BLaER1 (cell line): ENCODE data around the gene L2HGDH.
"Not testable (repeated sequence)": the region's sequence is repeated elsewhere in the genome, so short reads cannot be mapped to it uniquely, and the experiment has no call there.

Experiments
- H3K27ac ChIP-seq: shearing (Covaris generic); formaldehyde crosslinking; 2 replicates; pipeline ENCODE4 v1.8.1; 2022
- H3K27me3 ChIP-seq: shearing (Covaris generic); formaldehyde crosslinking; 2 replicates; pipeline ENCODE4 v1.8.1; 2022
- H3K36me3 ChIP-seq: shearing (Covaris generic); formaldehyde crosslinking; 2 replicates; pipeline ENCODE4 v1.8.1; 2022
- H3K4me1 ChIP-seq: shearing (Covaris generic); formaldehyde crosslinking; 2 replicates; pipeline ENCODE4 v1.8.1; 2022
- H3K4me2 ChIP-seq: shearing (Covaris generic); formaldehyde crosslinking; 2 replicates; pipeline ENCODE4 v1.8.1; 2022
- H3K4me3 ChIP-seq: shearing (Covaris generic); formaldehyde crosslinking; 2 replicates; pipeline ENCODE4 v1.8.1; 2022
- H3K9ac ChIP-seq: shearing (Covaris generic); formaldehyde crosslinking; 2 replicates; pipeline ENCODE4 v1.8.1; 2022
- H3K9me3 ChIP-seq: shearing (Covaris generic); formaldehyde crosslinking; 2 replicates; pipeline ENCODE4 v1.8.1; 2022
- H4K20me1 ChIP-seq: shearing (Covaris generic); formaldehyde crosslinking; 2 replicates; pipeline ENCODE4 v1.8.1; 2022
- Cebpa-rat ChIP-seq: shearing (Covaris generic); IDR thresholded peaks from 2 replicates; pipeline ENCODE4 v1.8.1; 2022

The L2HGDH gene

GRCh38 chr14:50311972-50312733 lies at the start of gene L2HGDH, which contains the start of gene DMAC2L:
L2HGDH (minus strand) TSS chr14:50312229; CDS start chr14:50312150, 79 bp downstream.
DMAC2L (plus strand) TSS chr14:50312324; CDS start chr14:50321488, 9,164 bp downstream.
- peak within 1 kb of the TSS; percentile 84 for H3K27ac ChIP-seq
- H3K36me3 ChIP-seq = peaks cover 10% of the 10 kb centered on the region
- no peak for TF ChIP-seq Cebpa-rat
- no peaks in the 10 kb centered on the region for H3K27me3 ChIP-seq
- no peaks in the 10 kb centered on the region for H4K20me1 ChIP-seq
- H3K9ac ChIP-seq = peak within 1 kb of the TSS; percentile 80
- H3K4me2 ChIP-seq = peak within 1 kb of the TSS; percentile 95
- H3K4me3 ChIP-seq = peak within 1 kb of the TSS; percentile 84
- H3K4me1 ChIP-seq = peaks cover 21% of the 10 kb centered on the region
- H3K9me3 ChIP-seq = peaks cover 20% of the 10 kb centered on the region

GRCh38 chr14:50360851-50361250 lies 48.8 kb upstream of the L2HGDH start:
- no peaks in the 10 kb centered on the region for H4K20me1 ChIP-seq
- no peaks in the 10 kb centered on the region for H3K36me3 ChIP-seq
- H3K4me2 ChIP-seq = no peak overlapping the region
- H3K9me3 ChIP-seq = no peaks in the 10 kb centered on the region
- H3K4me3 ChIP-seq = no peak overlapping the region
- TF ChIP-seq Cebpa-rat = no peak
- H3K4me1 ChIP-seq = peaks cover 29% of the 10 kb centered on the region
- H3K9ac ChIP-seq = no peak overlapping the region
- H3K27ac ChIP-seq = no peak overlapping the region
- no peaks in the 10 kb centered on the region for H3K27me3 ChIP-seq

- H3K9me3 ChIP-seq = no peaks in the 10 kb centered on the region
- H3K4me1 ChIP-seq = peaks cover 28% of the 10 kb centered on the region
- H3K4me3 ChIP-seq = no peak overlapping the region
- no peak overlapping the region for H3K27ac ChIP-seq
- no peaks in the 10 kb centered on the region for H3K36me3 ChIP-seq
- TF ChIP-seq Cebpa-rat = no peak
- H3K4me2 ChIP-seq = no peak overlapping the region
- no peaks in the 10 kb centered on the region for H4K20me1 ChIP-seq
- H3K9ac ChIP-seq = no peak overlapping the region
- H3K27me3 ChIP-seq = no peaks in the 10 kb centered on the region
Observed at GRCh38 chr14:50360093-50360492, 48.1 kb upstream of the L2HGDH start.

- no peaks in the 10 kb centered on the region for H4K20me1 ChIP-seq
- H3K9ac ChIP-seq = no peak overlapping the region
- H3K4me2 ChIP-seq = no peak overlapping the region
- H3K9me3 ChIP-seq = no peaks in the 10 kb centered on the region
- TF ChIP-seq Cebpa-rat = no peak
- H3K4me1 ChIP-seq = peaks cover 23% of the 10 kb centered on the region
- no peak overlapping the region for H3K4me3 ChIP-seq
- no peaks in the 10 kb centered on the region for H3K27me3 ChIP-seq
- no peak overlapping the region for H3K27ac ChIP-seq
- H3K36me3 ChIP-seq = no peaks in the 10 kb centered on the region
Observed at GRCh38 chr14:50359631-50360030, 47.6 kb upstream of the L2HGDH start.

- Histone ChIP-seq H3K9me3 (no peaks in the 10 kb centered on the region), H3K9ac (no peak overlapping the region), H4K20me1 (no peaks in the 10 kb centered on the region), H3K4me1 (peaks cover 6% of the 10 kb centered on the region), H3K27me3 (no peaks in the 10 kb centered on the region), H3K4me3 (no peak overlapping the region), H3K27ac (no peak overlapping the region), H3K36me3 (no peaks in the 10 kb centered on the region), H3K4me2 (no peak overlapping the region)
- TF ChIP-seq Cebpa-rat = no peak
Observed at GRCh38 chr14:50357753-50358395, 45.8 kb upstream of the L2HGDH start.

- Histone ChIP-seq H3K4me1 (no peaks in the 10 kb centered on the region), H4K20me1 (no peaks in the 10 kb centered on the region), H3K9ac (no peak overlapping the region), H3K27me3 (no peaks in the 10 kb centered on the region), H3K4me3 (no peak overlapping the region), H3K27ac (no peak overlapping the region), H3K4me2 (no peak overlapping the region), H3K36me3 (no peaks in the 10 kb centered on the region), H3K9me3 (no peaks in the 10 kb centered on the region)
- no peak for TF ChIP-seq Cebpa-rat
Observed at GRCh38 chr14:50357124-50357523, 45.1 kb upstream of the L2HGDH start.

- H3K36me3 ChIP-seq, H3K4me3 ChIP-seq, H3K4me2 ChIP-seq, H3K9me3 ChIP-seq, H4K20me1 ChIP-seq, H3K27ac ChIP-seq, H3K9ac ChIP-seq, H3K4me1 ChIP-seq, H3K27me3 ChIP-seq: not testable (repeated sequence)
Observed at GRCh38 chr14:50356283-50356682, 44.3 kb upstream of the L2HGDH start.

- Histone ChIP-seq H3K4me3 (no peak overlapping the region), H3K36me3 (no peaks in the 10 kb centered on the region), H4K20me1 (no peaks in the 10 kb centered on the region), H3K9ac (no peak overlapping the region), H3K4me1 (no peaks in the 10 kb centered on the region), H3K27ac (no peak overlapping the region), H3K9me3 (no peaks in the 10 kb centered on the region), H3K27me3 (no peaks in the 10 kb centered on the region), H3K4me2 (no peak overlapping the region)
- no peak for TF ChIP-seq Cebpa-rat
Observed at GRCh38 chr14:50355692-50356091, 43.7 kb upstream of the L2HGDH start.

GRCh38 chr14:50354527-50354926 lies 42.5 kb upstream of the L2HGDH start:
- no peaks in the 10 kb centered on the region for H4K20me1 ChIP-seq

GRCh38 chr14:50353126-50353525 lies 41.1 kb upstream of the L2HGDH start:
- Histone ChIP-seq H4K20me1 (no peaks in the 10 kb centered on the region), H3K9me3 (no peaks in the 10 kb centered on the region), H3K4me2 (no peak overlapping the region), H3K27ac (no peak overlapping the region), H3K4me1 (no peaks in the 10 kb centered on the region), H3K9ac (no peak overlapping the region), H3K4me3 (no peak overlapping the region), H3K36me3 (no peaks in the 10 kb centered on the region), H3K27me3 (no peaks in the 10 kb centered on the region)
- TF ChIP-seq Cebpa-rat = no peak

More at GRCh38 chr14:50354527-50354926, 42.5 kb upstream of the L2HGDH start:
- H3K4me1 ChIP-seq = no peaks in the 10 kb centered on the region
- H3K4me2 ChIP-seq = no peak overlapping the region
- no peaks in the 10 kb centered on the region for H3K9me3 ChIP-seq
- no peaks in the 10 kb centered on the region for H3K36me3 ChIP-seq
- H3K4me3 ChIP-seq = no peak overlapping the region
- no peak for TF ChIP-seq Cebpa-rat
- H3K9ac ChIP-seq = no peak overlapping the region
- no peaks in the 10 kb centered on the region for H3K27me3 ChIP-seq
- H3K27ac ChIP-seq = no peak overlapping the region
